ENCODE results near the gene RAMP2. TPM values are rescaled to one million over a fixed set of nuclear protein-coding genes. Genes with fewer than 3 reads are reported as not detected.
A peak's percentile ranks its signal among the peaks of the same experiment; 100 is the strongest.

Gene RAMP2
- total and polyA plus RNA-seq, 2 of the 13 experiments (the other 11 are each of a cell fraction or from before 2014, with no cell fraction given), result 1.4 to 5.2 TPM

- TF ChIP-seq U2AF1 (optimal IDR thresholded peaks at IDR 0.05; ENCODE audit: low read depth, low read length) (no peak), ZFAT (CRISPR knock-in tag; conservative IDR thresholded peaks at IDR 0.05) (no peak), ZNF10 (CRISPR knock-in tag; IDR thresholded peaks at IDR 0.05; ENCODE audit: borderline replicate concordance, low read depth) (no peak), SP1 (IDR thresholded peaks at IDR 0.05) (no peak), SP1 (CRISPR knock-in tag; IDR thresholded peaks at IDR 0.05) (peak; percentile 80; the same call in 1 of the 2 replicates), ZBTB10 (CRISPR knock-in tag; IDR thresholded peaks at IDR 0.05; ENCODE audit: borderline replicate concordance) (peak; percentile 47; the same call in 1 of the 2 replicates), MIER3 (CRISPR knock-in tag; IDR thresholded peaks at IDR 0.05; ENCODE audit: borderline replicate concordance) (peak; percentile 98; the same call in 1 of the 2 replicates), ZSCAN20 (CRISPR knock-in tag; IDR thresholded peaks at IDR 0.05; ENCODE audit: borderline replicate concordance) (peak; percentile 77; the same call in 1 of the 2 replicates), GMEB2 (CRISPR knock-in tag; IDR thresholded peaks at IDR 0.05; ENCODE audit: low read depth) (peak; percentile 47; the same call in 1 of the 2 replicates), PITX1 (CRISPR knock-in tag; IDR thresholded peaks at IDR 0.05) (peak; percentile 73), ZNF468 (CRISPR knock-in tag; IDR thresholded peaks at IDR 0.05) (no peak), ZNF44 (CRISPR knock-in tag; IDR thresholded peaks at IDR 0.05) (peak; percentile 87; the same call in 1 of the 2 replicates), ZNF253 (CRISPR knock-in tag; IDR thresholded peaks at IDR 0.05; ENCODE audit: borderline replicate concordance) (0 out of 2 replicates have a peak, but pooled peaks have one; percentile 31), HNRNPUL1 (IDR thresholded peaks at IDR 0.05; ENCODE audit: low read depth, low read length) (no peak), EZH2 (conservative IDR thresholded peaks at IDR 0.05; ENCODE audit: low read depth, low read length) (no peak), MAFK (conservative IDR thresholded peaks at IDR 0.05 in 1 of 2, IDR thresholded peaks at IDR 0.05 in 1 of 2; ENCODE audit: low read length in 2 of 2) (no peak), TBP (CRISPR knock-in tag; IDR thresholded peaks at IDR 0.05) (0 out of 2 replicates have a peak, but pooled peaks have one; percentile 56), SMAD3 (CRISPR knock-in tag; IDR thresholded peaks at IDR 0.05) (peak; percentile 99), ATF5 (CRISPR knock-in tag; IDR thresholded peaks at IDR 0.05; ENCODE audit: low read depth) (peak; percentile 92; the same call in 1 of the 2 replicates), ZKSCAN8 (CRISPR knock-in tag; IDR thresholded peaks at IDR 0.05; ENCODE audit: borderline replicate concordance) (peak; percentile 90; the same call in 1 of the 2 replicates), MAFG (CRISPR knock-in tag; IDR thresholded peaks at IDR 0.05) (no peak), ZNF569 (CRISPR knock-in tag; IDR thresholded peaks at IDR 0.05; ENCODE audit: borderline replicate concordance) (no peak; the same call in 1 of the 2 replicates), SRF (IDR thresholded peaks at IDR 0.05; ENCODE audit: low read depth, low read length) (peak; percentile 88), WIZ (CRISPR knock-in tag; IDR thresholded peaks at IDR 0.05) (no peak), ZNF274 (CRISPR knock-in tag; IDR thresholded peaks at IDR 0.05) (peak; percentile 83), ZMYM3 (CRISPR knock-in tag; IDR thresholded peaks at IDR 0.05) (no peak)
Observed at GRCh38 chr17:42773290-42774035, 12.4 kb downstream of the RAMP2 start, which contains the start of gene VPS25 (continued).
